K562 (cell line): ENCODE measurements around the gene PCGF6. TPM values are rescaled to one million over a fixed set of nuclear protein-coding genes. Genes with fewer than 3 reads are reported as not detected.
A peak's percentile ranks its signal among the peaks of the same experiment; 100 is the strongest.

Experiments used
- ARNT ChIP-seq, 2 experiments: fragments of 450-650 bp; IDR thresholded peaks; 2 replicates each; pipeline ENCODE4 v1.6.1; 2016; ENCODE audit warnings: mild to moderate bottlenecking in 1 of 2
- BACH1 ChIP-seq: fragments of 200-800 bp; sonication (Bioruptor generic); IDR thresholded peaks from 2 replicates; pipeline ENCODE4 v1.6.1; 2016; ENCODE audit warnings: missing genetic modification characterization, missing compliant biosample characterization
- CBFB ChIP-seq: sonication (generic); formaldehyde crosslinking; IDR thresholded peaks from 2 replicates; pipeline ENCODE4 v1.4.0; 2020; ENCODE audit warnings: mild to moderate bottlenecking, missing genetic modification reagents
- CHD4 ChIP-seq: fragments of 200-600 bp; sonication (generic); IDR thresholded peaks from 3 replicates; pipeline ENCODE4 v1.6.1; 2012; ENCODE audit warnings: low read depth, mild to moderate bottlenecking, mixed read lengths, low read length, inconsistent platforms; ENCODE audit not compliant: insufficient read depth, insufficient replicate concordance, poor library complexity, severe bottlenecking
- ETV5 ChIP-seq: sonication (generic); formaldehyde crosslinking; IDR thresholded peaks from 2 replicates; pipeline ENCODE4 v1.4.0; 2020; ENCODE audit warnings: low read depth, mild to moderate bottlenecking, missing genetic modification reagents
- FOSL1 ChIP-seq: fragments of 200-800 bp; sonication (Bioruptor generic); conservative IDR thresholded peaks from 2 replicates; pipeline ENCODE4 v1.6.1; 2016; ENCODE audit warnings: missing genetic modification characterization, missing compliant biosample characterization
- HDAC1 ChIP-seq, 2 experiments: fragments of 450-650 bp; IDR thresholded peaks; 2 replicates each; pipeline ENCODE4 v1.6.1; 2016 to 2017; ENCODE audit warnings: inconsistent platforms in 1 of 2, mild to moderate bottlenecking in 1 of 2, moderate library complexity in 1 of 2
- HSF4 ChIP-seq: fragments of 250-450 bp; sonication (Bioruptor Pico); IDR thresholded peaks from 2 replicates; pipeline ENCODE4 v2.1.2; 2022; ENCODE audit warnings: mild to moderate bottlenecking, moderate library complexity, borderline replicate concordance
- IFI16 ChIP-seq: fragments of 250-450 bp; sonication (Bioruptor Pico); IDR thresholded peaks from 2 replicates; pipeline ENCODE4 v2.1.2; 2022; ENCODE audit warnings: mild to moderate bottlenecking, inconsistent platforms
- NUFIP1 ChIP-seq: fragments of 450-650 bp; IDR thresholded peaks from 2 replicates; pipeline ENCODE4 v1.6.1; 2018; ENCODE audit not compliant: partially characterized antibody
- PHF21A ChIP-seq: fragments of 450-650 bp; IDR thresholded peaks from 2 replicates; pipeline ENCODE4 v1.6.1; 2017; ENCODE audit warnings: low read depth, borderline replicate concordance
- POLR2AphosphoS2 ChIP-seq: IDR thresholded peaks from 2 replicates; pipeline ENCODE4 v1.6.1; 2012; ENCODE audit warnings: low read length, improper control_type of control experiment
- POLR2B ChIP-seq: fragments of 450-650 bp; IDR thresholded peaks from 2 replicates; pipeline ENCODE4 v1.6.1; 2018; ENCODE audit warnings: low read depth; ENCODE audit not compliant: partially characterized antibody
- SAP30 ChIP-seq: fragments of 200-600 bp; sonication (generic); IDR thresholded peaks from 2 replicates; pipeline ENCODE4 v1.6.1; 2012; ENCODE audit warnings: borderline replicate concordance, low read depth, mild to moderate bottlenecking, moderate library complexity, low read length, control low read depth, inconsistent platforms; ENCODE audit not compliant: insufficient read depth, poor library complexity, severe bottlenecking
- SMAD2 ChIP-seq: fragments of 150-350 bp; IDR thresholded peaks from 2 replicates; pipeline ENCODE4 v1.6.1; 2014; ENCODE audit warnings: low read depth, mild to moderate bottlenecking, low read length
- SMARCB1 ChIP-seq: IDR thresholded peaks from 2 replicates; pipeline ENCODE4 v1.6.1; 2011; ENCODE audit warnings: improper control_type of control experiment, low read depth; ENCODE audit not compliant: insufficient read length
- TARDBP ChIP-seq: fragments of 450-650 bp; IDR thresholded peaks from 2 replicates; pipeline ENCODE4 v1.6.1; 2016
- TCF7 ChIP-seq: sonication (generic); IDR thresholded peaks from 2 replicates; pipeline ENCODE4 v1.6.1; 2016; ENCODE audit warnings: antibody characterized with exemption, borderline replicate concordance
- TFAM ChIP-seq: fragments of 250-450 bp; sonication (Bioruptor Pico); conservative IDR thresholded peaks from 2 replicates; pipeline ENCODE4 v1.5.0; 2021; ENCODE audit warnings: mild to moderate bottlenecking, moderate library complexity
- ZBTB33 ChIP-seq: sonication (generic); formaldehyde crosslinking; IDR thresholded peaks from 2 replicates; pipeline ENCODE4 v1.8.1; 2023; ENCODE audit warnings: mild to moderate bottlenecking, missing genetic modification reagents
- ZFX ChIP-seq: sonication (generic); formaldehyde crosslinking; IDR thresholded peaks from 2 replicates; pipeline ENCODE4 v1.8.0; 2022; ENCODE audit warnings: mild to moderate bottlenecking, missing genetic modification reagents, moderate library complexity
- ZNF134 ChIP-seq: fragments of 250-450 bp; sonication (Bioruptor Pico); conservative IDR thresholded peaks from 2 replicates; pipeline ENCODE4 v1.4.0; 2020
- ZNF140 ChIP-seq: fragments of 250-450 bp; sonication (Bioruptor Pico); IDR thresholded peaks from 2 replicates; pipeline ENCODE4 v1.8.0; 2021; ENCODE audit warnings: moderate library complexity, mild to moderate bottlenecking, inconsistent platforms
- ZNF561 ChIP-seq: fragments of 450-650 bp; formaldehyde crosslinking; conservative IDR thresholded peaks from 2 replicates; pipeline ENCODE4 v1.4.0; 2020; ENCODE audit warnings: mild to moderate bottlenecking, moderate library complexity
- ZNF668 ChIP-seq: fragments of 250-450 bp; sonication (Bioruptor Pico); IDR thresholded peaks from 2 replicates; pipeline ENCODE4 v1.8.0; 2022; ENCODE audit warnings: mild to moderate bottlenecking, inconsistent platforms
- polyA plus RNA-seq, 8 experiments: library from polyadenylated mRNA; depleted of rRNA in 4 of 8; stranded (reverse) in 5 of 8; unstranded in 3 of 8; fragments of >200 nt; fragmentation: Nextera tagmentation in 2 of 8; fragmentation: Illumina TruSeq in 1 of 8; extraction: Ambion mirVana in 2 of 8; extraction: Trizol in 1 of 8; gene quantifications; 2 replicates each; pipeline versions ENCODE4 v1.2.1 to v1.2.3, GENCODE V29; 2011 to 2014; ENCODE audit warnings: inconsistent platforms in 1 of 8, missing spikeins in 1 of 8
- total RNA-seq, 7 experiments: library from RNA; depleted of rRNA in 6 of 7; stranded (reverse); fragments of >200 nt in 6 of 7; fragmentation: Illumina TruSeq in 2 of 7; extraction: Trizol in 2 of 7; gene quantifications; 2 replicates each; pipeline versions ENCODE4 v1.2.1 to v1.2.3, GENCODE V29; 2011 to 2021; ENCODE audit warnings: low replicate concordance in 1 of 7
- TF ChIP-seq, protein P1 (sequence below), 3 experiments: fragments of 200-800 bp in 1 of 3; sonication (Bioruptor generic) in 1 of 3; sonication (generic) in 1 of 3; formaldehyde crosslinking in 1 of 3; IDR thresholded peaks; 2 replicates each; pipeline versions ENCODE4 v1.6.1 to v1.8.0; 2016 to 2022; ENCODE audit warnings: mild to moderate bottlenecking in 2 of 3, missing compliant biosample characterization in 2 of 3, missing genetic modification characterization in 2 of 3, missing genetic modification reagents in 1 of 3

Gene PCGF6
- total and polyA plus RNA-seq, 9 of the 15 experiments (the other 6 are each of a cell fraction or from before 2014, with no cell fraction given), result 8.4 to 24.6 (median 20.6) TPM

GRCh38 chr10:103367782-103368518 lies 17.0 kb upstream of the PCGF6 start, which contains the start of gene TAF5 (continued):
- TF ChIP-seq ZBTB33 (CRISPR knock-in tag), result no peak; the same call in 1 of the 2 replicates
- TF ChIP-seq CHD4, result no peak
- TF ChIP-seq POLR2B, result peak; percentile 91
- TF ChIP-seq ZNF134, result no peak
- TF ChIP-seq SAP30, result peak; percentile 81
- no peak for TF ChIP-seq ZNF140 (CRISPR knock-in tag)
- peak; percentile 41 for TF ChIP-seq FOSL1 (tag)
- no peak for TF ChIP-seq ZNF668
- no peak for TF ChIP-seq CBFB
- TF ChIP-seq SMARCB1, result no peak
- TF ChIP-seq NUFIP1, result no peak
- peak; percentile 69 for TF ChIP-seq ZFX (CRISPR knock-in tag)
- no peak for TF ChIP-seq HSF4 (CRISPR knock-in tag)
- TF ChIP-seq SMAD2, result no peak
- peak; percentile 50; the same call in 1 of the 2 replicates for TF ChIP-seq POLR2AphosphoS2
- TF ChIP-seq TARDBP, result no peak
- TF ChIP-seq BACH1 (tag), result no peak
- TF ChIP-seq ETV5 (CRISPR knock-in tag), result no peak
- TF ChIP-seq, protein P1, sequence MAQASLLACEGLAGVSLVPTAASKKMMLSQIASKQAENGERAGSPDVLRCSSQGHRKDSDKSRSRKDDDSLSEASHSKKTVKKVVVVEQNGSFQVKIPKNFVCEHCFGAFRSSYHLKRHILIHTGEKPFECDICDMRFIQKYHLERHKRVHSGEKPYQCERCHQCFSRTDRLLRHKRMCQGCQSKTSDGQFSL (CRISPR knock-in tag; IDR thresholded peaks at IDR 0.05), result no peak
- TF ChIP-seq, protein P1 (tag; IDR thresholded peaks at IDR 0.05), result no peak
- TF ChIP-seq ARNT (IDR thresholded peaks at IDR 0.05), result no peak
- TF ChIP-seq PHF21A, result no peak
- TF ChIP-seq IFI16, result no peak
- no peak for TF ChIP-seq HDAC1 (IDR thresholded peaks at IDR 0.05)
- no peak for TF ChIP-seq TCF7
- TF ChIP-seq ZNF561 (CRISPR knock-in tag), result no peak
- TF ChIP-seq TFAM (CRISPR knock-in tag), result no peak
